ENCODE results near the gene FLNC.

FLNC gene

DNA sequence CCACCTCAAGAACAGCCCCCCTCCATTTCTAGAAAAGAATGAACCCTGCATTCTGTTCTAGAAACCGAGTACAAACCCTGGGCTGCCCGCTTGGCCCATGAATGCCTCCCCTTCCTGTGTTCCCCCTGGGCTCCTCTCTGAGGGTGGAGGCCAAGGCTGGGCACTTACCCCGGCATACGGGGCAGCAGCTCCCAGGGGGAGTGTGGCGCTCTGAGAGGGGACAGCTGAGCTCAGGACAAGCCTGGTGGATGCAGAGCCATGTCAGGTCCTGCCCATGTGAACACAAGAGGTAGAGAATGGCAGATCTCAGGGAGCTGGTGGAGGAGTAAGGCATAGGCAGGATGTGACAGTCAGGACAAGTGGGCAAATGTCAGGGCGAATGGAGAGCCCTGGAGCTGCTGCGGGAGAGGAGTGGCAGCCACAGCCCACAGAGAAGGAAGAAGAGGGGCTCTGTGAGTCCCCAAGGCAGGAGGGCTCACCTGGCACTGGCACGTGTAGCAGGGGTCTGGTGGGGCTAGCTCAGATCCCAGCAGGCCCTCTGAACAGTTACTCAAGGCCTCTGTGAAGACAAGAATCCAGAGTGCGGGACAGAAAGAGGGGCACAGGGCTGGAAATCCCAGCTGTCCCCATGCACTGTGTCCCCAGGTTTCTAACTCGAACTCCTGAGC lies 51.4 kb downstream of the FLNC start:
- no peak for DNase-seq

DNA sequence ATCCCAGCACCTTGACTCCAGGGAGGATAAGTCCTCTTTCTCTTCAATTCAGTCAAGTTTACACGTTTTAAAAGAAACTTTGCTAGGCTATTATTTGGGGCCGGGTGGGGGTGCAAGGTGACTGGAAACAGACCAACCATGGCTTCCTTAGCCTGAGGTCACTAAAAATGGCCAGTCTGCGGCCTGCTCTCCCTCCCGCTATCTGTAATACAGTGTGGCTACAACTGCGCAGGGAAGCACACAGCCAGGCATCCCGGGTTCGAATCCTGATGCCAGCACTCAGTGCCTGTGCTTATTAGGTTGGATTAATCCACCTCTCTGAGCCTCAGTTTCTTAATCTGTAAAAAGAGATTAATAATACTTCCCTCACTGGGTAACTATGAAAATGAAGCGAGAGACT lies 51.9 kb downstream of the FLNC start:
- no peak for DNase-seq

GRCh38 chr7:128883622-128884448 lies 53.6 kb downstream of the FLNC start:
- peak; percentile 85 for DNase-seq

- no peak for DNase-seq
Observed at GRCh38 chr7:128884561-128885369, 54.6 kb downstream of the FLNC start.

DNA sequence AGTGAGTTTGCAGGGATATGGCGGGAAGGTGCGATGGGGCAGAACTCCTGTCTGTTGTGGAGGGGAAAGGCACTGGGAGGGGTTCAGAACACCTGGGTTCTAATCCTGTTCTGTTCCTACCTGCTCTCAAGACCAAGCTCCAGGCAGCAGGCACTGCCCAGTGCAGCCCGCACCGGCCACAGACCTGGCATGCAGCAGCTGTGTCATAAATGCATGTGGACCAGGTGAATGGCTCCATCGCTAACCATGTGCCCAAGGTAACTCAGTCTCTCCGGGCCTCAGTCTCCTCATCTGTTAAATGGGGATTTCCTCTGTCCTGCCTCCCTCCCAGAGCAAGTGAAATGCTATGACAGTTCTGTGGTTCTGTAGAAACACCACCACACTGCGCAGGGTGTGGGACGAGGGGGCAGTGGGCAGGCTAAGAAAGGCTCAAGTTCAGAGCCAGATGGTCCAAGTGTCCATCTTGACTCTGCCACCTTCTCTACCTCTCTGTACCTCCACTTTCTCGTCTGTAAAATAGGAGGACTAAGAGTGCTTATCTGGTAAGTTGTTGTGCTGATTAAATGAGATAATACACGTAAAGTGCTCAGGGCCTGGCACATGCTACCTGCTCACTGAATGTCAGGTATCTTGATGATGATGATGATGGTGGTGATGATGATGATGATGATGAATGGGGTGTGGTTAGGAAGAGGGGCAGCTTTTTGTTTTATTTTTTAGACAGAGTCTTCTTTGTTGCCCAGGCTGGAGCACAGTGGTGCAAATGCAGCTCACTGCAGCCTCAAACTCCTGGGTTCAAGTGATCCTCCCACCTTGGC lies 55.4 kb downstream of the FLNC start:
- no peak for DNase-seq

- DNase-seq, result no peak
Observed at GRCh38 chr7:128886391-128887168, 56.4 kb downstream of the FLNC start.

DNA sequence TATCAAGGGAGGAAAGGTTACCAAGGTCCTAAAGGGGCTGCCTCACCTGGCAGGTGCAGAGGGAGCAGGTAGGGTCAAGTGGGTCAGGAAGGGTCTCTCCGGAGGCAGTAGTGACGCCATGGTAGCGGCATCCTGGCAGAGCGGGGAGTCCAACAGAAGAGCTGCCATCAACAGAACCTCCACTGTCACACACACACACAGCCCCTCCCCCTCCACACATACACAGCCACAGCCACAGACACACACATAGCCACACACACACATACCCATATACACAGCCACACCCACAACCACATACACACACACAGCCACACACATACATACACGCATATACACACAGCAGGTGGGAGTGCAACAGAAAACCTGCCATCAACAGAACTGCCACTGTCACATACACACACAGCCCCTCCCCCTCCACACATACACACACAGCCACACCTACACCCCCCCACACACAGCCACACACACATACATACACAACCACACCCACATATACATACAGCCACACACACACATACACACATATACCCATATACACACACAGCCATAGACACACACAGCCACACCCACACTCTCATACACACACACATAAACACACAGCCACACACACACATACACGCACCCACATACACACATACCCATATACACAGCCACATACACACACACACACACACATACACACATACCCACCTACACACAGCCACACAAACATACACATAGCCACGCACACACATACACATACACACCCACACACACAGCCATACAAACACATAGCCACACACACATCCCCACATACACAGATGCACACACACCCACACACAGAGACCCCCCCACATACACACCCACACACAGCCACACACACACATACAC lies 57.2 kb downstream of the FLNC start:
- no peak for DNase-seq

- no peak for DNase-seq
Observed at GRCh38 chr7:128888039-128888755, 58.0 kb downstream of the FLNC start.

DNA sequence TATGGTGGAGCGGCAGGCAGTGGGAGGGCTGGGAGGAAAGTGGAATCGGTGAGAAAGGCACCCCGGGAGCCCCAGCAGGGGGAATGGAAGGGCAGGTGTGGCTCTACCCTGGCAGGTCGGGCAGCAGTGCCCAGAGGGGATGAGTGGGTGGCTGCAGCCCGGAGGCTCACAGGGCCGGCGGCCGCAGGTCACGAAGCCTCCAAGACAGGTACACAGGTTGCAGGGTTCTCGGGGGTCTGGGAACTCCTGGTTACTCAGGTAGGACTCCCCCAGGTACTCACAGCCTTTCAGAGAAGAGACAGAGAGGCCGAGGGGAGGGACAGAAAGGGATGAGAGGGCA lies 58.5 kb downstream of the FLNC start:
- DNase-seq, result no peak

DNA sequence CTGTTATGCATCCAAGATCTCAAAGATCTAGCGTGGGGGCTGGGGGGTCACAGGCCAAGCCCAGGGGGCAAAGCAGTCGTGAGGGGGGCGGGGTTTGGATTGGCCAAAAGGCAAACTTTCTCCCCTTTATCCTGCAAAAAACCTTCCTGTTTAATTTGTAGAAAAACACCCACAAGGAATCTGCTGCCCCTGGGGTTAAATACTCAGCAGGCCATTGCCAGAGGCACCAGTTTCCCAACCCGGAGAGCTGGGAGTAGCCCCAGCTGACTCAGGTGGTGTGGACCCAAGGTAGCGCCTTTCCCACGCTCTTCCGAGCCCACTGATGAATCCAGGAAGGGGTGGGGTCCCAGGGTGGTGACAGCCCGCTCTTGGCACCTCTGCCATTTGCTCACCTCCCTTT lies 58.9 kb downstream of the FLNC start:
- no peak for DNase-seq

DNA sequence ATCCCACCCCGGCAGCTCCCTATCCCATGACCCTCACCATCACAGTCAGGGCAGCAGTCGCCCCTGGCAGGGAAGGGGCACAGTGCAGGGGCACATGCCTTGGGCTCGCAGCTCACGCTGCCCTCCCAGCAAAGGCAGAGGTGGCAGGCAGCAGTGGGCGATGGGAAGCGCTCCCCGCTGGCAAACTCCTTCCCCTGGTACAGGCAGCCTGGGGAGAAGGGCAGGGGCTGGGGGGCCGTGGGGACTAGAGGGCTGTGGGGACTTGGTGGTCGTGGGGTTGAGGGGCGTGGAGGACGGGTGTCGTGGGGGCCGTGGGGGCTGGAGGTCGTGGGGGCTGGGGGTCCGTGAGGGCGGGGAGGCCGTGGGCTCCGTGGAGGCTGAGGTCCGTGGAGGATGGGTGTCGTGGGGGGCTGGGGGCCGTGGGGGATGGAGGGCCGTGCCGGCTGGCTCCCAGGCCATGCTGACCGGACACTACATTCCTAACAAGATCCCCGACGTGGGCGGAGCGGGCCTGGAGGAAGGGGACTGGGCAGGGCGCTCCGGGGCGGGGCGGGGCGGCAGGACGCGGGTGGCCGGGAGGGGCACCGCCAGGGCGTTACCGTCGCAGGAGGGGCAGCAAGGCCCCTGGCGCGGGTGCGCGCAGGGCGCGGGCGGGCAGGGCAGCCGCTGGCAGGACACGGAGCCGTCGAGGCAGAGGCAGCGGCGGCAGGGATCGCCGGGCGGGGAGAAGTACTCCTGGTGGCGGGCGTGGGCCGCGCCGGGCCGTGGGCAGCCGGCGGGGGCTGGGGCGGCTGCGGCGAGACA lies 60.3 kb downstream of the FLNC start:
- DNase-seq, result no peak

DNA sequence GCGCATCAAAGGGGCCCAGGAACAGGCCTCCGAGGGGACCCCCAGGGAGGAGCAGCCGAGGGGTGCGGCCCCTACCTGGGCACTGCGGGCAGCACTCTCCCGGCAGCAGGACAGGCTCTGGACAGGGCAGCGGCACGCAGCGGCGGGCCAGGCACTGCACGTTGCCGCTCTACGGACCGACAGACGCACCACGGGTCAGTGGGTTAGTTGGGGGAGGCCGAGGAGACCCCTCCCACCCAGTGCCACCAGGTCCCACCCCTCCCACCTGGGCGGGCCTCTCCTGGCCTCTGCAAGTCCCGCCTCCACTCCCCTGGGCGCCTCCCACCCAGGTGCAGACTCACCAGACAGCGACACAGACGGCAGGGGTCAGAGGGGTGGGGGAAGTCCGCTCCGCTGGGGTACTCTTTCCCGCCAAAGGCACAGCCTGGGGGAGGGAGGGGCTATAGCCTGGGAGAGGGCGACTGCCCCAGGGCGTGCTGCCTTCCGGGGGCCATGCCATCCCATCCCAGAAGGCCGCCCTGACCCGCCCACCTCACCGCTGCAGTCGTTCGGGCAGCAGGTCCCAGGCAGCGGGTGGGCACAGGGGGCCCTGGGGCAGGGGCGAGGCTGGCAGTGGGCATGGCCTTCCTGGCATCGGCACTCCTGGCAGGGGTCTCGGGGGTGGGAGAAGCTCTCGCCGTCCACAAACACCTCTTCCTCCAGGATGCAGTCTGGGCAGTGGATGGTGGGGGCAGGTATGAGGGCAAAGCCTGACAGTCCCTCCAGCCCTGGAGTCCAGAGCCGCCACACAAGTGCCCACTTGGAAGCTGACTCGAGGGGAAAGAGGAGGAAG lies 61.1 kb downstream of the FLNC start:
- peak; percentile 6 for DNase-seq

- DNase-seq, result no peak
Observed at GRCh38 chr7:128891942-128892269, 61.7 kb downstream of the FLNC start.

GRCh38 chr7:128892521-128893250 lies 62.5 kb downstream of the FLNC start:
- DNase-seq, result no peak

GRCh38 chr7:128893251-128894100 lies 63.3 kb downstream of the FLNC start:
- no peak for DNase-seq

DNA sequence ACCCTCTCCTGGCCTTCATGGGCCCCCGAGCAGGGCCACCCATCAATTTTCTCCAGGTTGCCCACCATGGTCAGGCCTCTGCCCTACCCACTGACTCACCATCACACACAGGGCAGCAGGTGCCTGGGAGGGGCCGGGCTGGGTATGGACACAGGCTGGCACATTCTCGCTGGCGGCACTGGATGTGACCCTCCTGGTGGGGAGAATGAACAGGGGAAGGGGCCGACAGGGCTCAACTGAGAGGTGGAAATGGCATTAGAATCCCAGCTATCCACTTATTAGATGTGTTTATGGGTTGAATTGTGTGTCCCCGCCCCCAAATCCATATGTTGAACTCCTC lies 63.9 kb downstream of the FLNC start:
- DNase-seq, result no peak

- no peak for DNase-seq
Observed at GRCh38 chr7:128895320-128895719, 65.1 kb downstream of the FLNC start.
